Smooth muscle cell (in vitro differentiated cells): ENCODE results near the gene IL22RA2. TPM values are rescaled to one million over a fixed set of nuclear protein-coding genes. Genes with fewer than 3 reads are reported as not detected.

Source experiments
- DNase-seq: peaks from one replicate; lab custom pipeline; 2025; ENCODE audit not compliant: unreplicated experiment; lab: John Stamatoyannopoulos, UW
- H2AFZ ChIP-seq: fragments of 200-600 bp; sonication (generic); 2 replicates; pipeline ENCODE4 v1.6.0; 2016; ENCODE audit warnings: antibody characterized with exemption, low read depth, mild to moderate bottlenecking
- H3F3A ChIP-seq: fragments of 200-600 bp; sonication (generic); 2 replicates; pipeline ENCODE4 v1.6.0; 2017; ENCODE audit warnings: antibody characterized with exemption, low read depth
- H3K27ac ChIP-seq: fragments of 200-600 bp; sonication (generic); 2 replicates; pipeline ENCODE4 v1.5.1; 2016; ENCODE audit warnings: low read depth, mild to moderate bottlenecking
- H3K27me3 ChIP-seq: fragments of 200-600 bp; sonication (generic); 2 replicates; pipeline ENCODE4 v1.6.1; 2016; ENCODE audit warnings: low read depth, mild to moderate bottlenecking
- H3K36me3 ChIP-seq: fragments of 200-600 bp; sonication (generic); 2 replicates; pipeline ENCODE4 v1.5.1; 2016; ENCODE audit warnings: low read depth
- H3K4me1 ChIP-seq: fragments of 200-600 bp; sonication (generic); 2 replicates; pipeline ENCODE4 v1.5.1; 2016; ENCODE audit warnings: low read depth
- H3K4me2 ChIP-seq: fragments of 200-600 bp; sonication (generic); 2 replicates; pipeline ENCODE4 v1.6.0; 2016; ENCODE audit warnings: mild to moderate bottlenecking
- H3K4me3 ChIP-seq: fragments of 200-600 bp; sonication (generic); 2 replicates; pipeline ENCODE4 v1.5.1; 2016; ENCODE audit warnings: mild to moderate bottlenecking
- H3K79me2 ChIP-seq: fragments of 200-600 bp; sonication (generic); 2 replicates; pipeline ENCODE4 v1.6.0; 2016; ENCODE audit warnings: low read depth, mild to moderate bottlenecking
- H3K9ac ChIP-seq: fragments of 200-600 bp; sonication (generic); 2 replicates; pipeline ENCODE4 v1.6.0; 2016; ENCODE audit warnings: low read depth
- H3K9me3 ChIP-seq: fragments of 200-600 bp; sonication (generic); replicated peaks from 2 replicates; pipeline ENCODE4 v1.5.1; 2016; ENCODE audit warnings: low read depth
- H4K20me1 ChIP-seq: fragments of 200-600 bp; sonication (generic); 2 replicates; pipeline ENCODE4 v1.6.0; 2016; ENCODE audit warnings: low read depth
- WGBS: methylation state at CpG from one replicate; pipeline ENCODE4 v1.1.7; 2016; ENCODE audit warnings: low lambda C conversion rate; 5-methylcytosine and 5-hydroxymethylcytosine counted together
- polyA plus RNA-seq: library from polyadenylated mRNA; unstranded; fragments of >200 nt; fragmentation: Nextera tagmentation; extraction: Ambion mirVana; gene quantifications from 2 replicates; pipeline ENCODE4 v1.2.1, GENCODE V29; 2016
- total RNA-seq: library from RNA; depleted of rRNA; stranded (reverse); fragments of >200 nt; gene quantifications from 2 replicates; pipeline ENCODE4 v1.2.3, GENCODE V29; 2014
- TF ChIP-seq, protein P1 (sequence below): fragments of 200-600 bp; sonication (generic); IDR thresholded peaks from 2 replicates; pipeline ENCODE4 v1.5.1; 2017; ENCODE audit warnings: borderline replicate concordance, mild to moderate bottlenecking, antibody characterized with exemption; ENCODE audit not compliant: insufficient read depth, poor library complexity, severe bottlenecking

IL22RA2 gene
- total and polyA plus RNA-seq, 2 experiments from 2014 or later = not detected

DNA sequence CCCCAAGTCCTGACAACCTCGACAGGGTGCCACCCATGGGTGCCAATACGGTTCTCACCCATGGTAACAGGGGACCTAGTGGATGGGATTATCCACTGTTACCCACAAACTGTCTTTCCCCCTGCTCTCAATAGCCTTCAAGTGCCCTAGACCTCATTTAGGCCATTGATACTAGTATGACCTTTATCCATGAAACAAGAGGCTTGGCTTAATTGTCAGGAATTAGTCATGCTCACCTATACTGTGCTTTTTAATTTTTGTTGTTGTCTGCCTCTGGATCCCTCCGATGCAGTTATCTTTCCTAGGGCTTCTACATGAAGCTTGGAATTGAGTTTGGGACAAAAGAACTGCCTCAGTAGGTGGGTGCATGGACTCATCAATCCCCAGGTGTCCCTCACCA lies 11.8 kb upstream of the IL22RA2 start:
- TF ChIP-seq, protein P1, sequence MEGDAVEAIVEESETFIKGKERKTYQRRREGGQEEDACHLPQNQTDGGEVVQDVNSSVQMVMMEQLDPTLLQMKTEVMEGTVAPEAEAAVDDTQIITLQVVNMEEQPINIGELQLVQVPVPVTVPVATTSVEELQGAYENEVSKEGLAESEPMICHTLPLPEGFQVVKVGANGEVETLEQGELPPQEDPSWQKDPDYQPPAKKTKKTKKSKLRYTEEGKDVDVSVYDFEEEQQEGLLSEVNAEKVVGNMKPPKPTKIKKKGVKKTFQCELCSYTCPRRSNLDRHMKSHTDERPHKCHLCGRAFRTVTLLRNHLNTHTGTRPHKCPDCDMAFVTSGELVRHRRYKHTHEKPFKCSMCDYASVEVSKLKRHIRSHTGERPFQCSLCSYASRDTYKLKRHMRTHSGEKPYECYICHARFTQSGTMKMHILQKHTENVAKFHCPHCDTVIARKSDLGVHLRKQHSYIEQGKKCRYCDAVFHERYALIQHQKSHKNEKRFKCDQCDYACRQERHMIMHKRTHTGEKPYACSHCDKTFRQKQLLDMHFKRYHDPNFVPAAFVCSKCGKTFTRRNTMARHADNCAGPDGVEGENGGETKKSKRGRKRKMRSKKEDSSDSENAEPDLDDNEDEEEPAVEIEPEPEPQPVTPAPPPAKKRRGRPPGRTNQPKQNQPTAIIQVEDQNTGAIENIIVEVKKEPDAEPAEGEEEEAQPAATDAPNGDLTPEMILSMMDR = no peak

DNA sequence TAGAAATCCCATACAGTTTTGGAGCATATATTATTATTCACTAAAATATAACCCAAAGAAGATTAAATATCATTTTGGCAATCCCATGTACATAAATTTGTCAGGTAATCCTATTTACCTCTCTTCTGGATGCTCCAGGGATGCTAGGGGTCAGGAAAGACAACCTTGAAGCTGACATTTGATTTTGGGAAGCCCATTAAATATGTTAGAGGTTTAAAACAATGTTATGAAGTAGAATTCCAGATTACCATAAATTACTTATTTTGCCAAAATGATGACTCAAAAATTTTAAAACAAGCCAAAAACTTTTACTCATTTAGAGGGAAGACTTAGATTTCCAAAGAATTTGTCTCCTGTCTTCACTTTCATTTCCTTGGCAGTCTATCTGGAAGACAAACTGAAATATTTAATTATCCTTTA lies 9.2 kb upstream of the IL22RA2 start:
- H3K27ac ChIP-seq = no peak overlapping the region
- H3K4me3 ChIP-seq = no peak overlapping the region

More for the DNA sequence above, 11.8 kb upstream of the IL22RA2 start:
- no peaks in the 10 kb centered on the region for H3F3A ChIP-seq
- H3K4me3 ChIP-seq = no peak overlapping the region
- H3K27ac ChIP-seq = no peak overlapping the region
- H2AFZ ChIP-seq = no peak overlapping the region
- H3K4me2 ChIP-seq = no peak overlapping the region
- no peak for DNase-seq
- no peaks in the 10 kb centered on the region for H3K4me1 ChIP-seq
- H3K9ac ChIP-seq = no peak overlapping the region
- WGBS = 87% methylated on average over 3 of the region's 3 CpGs
- H3K36me3 ChIP-seq = no peaks in the 10 kb centered on the region
- peaks cover 20% of the 10 kb centered on the region for H3K9me3 ChIP-seq
- H4K20me1 ChIP-seq = no peaks in the 10 kb centered on the region
- no peaks in the 10 kb centered on the region for H3K27me3 ChIP-seq
- H3K79me2 ChIP-seq = no peaks in the 10 kb centered on the region

DNA sequence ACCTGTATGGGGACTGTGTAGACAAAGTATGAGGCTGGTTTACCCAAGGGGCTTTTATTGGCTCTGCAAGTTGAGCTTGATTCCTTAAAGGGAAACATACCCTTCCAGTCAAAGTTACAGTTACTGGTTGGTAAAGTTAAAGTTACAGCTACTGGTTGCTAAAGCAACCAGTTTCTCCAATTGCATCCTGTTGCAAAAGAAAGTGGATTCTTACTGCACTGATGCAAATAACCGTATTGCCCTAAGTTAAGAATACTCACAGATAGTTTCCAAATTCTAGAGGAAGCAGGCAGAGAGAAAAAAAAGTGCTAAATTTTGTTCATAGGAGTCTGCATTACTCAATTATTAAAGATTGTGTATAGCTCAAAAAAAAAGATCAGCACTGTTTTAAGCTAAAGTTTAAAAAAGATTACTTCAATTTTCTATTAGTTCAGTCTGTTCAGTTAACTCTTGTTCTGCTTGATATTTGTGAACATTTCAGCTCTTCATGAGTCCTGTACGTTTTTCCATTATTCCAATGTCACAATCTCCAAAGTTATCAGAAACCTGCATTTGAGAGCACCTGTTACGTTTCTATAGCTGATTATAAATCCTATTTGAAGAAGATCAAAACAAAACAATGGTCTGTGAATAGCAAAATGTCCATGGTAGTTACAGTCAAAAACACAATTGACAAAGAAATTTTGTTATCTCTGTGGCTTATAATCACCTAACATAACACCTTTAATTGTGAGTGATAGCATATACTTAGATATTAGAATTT lies 8.6 kb upstream of the IL22RA2 start:
- H2AFZ ChIP-seq = no peak overlapping the region
- TF ChIP-seq, protein P1 = no peak
- H3K36me3 ChIP-seq = no peaks in the 10 kb centered on the region
- H3K4me2 ChIP-seq = no peak overlapping the region
- no peak overlapping the region for H3K4me3 ChIP-seq
- no peak overlapping the region for H3K9ac ChIP-seq
- H3K4me1 ChIP-seq = no peaks in the 10 kb centered on the region
- no peaks in the 10 kb centered on the region for H3F3A ChIP-seq
- H4K20me1 ChIP-seq = no peaks in the 10 kb centered on the region
- H3K79me2 ChIP-seq = no peaks in the 10 kb centered on the region
- H3K27ac ChIP-seq = no peak overlapping the region
- WGBS = 83% methylated on average over 3 of the region's 3 CpGs
- H3K9me3 ChIP-seq = peaks cover 20% of the 10 kb centered on the region
- no peaks in the 10 kb centered on the region for H3K27me3 ChIP-seq
- no peak for DNase-seq

More for the DNA sequence above, 9.2 kb upstream of the IL22RA2 start:
- Histone ChIP-seq H3K36me3 (no peaks in the 10 kb centered on the region), H3K4me1 (no peaks in the 10 kb centered on the region), H3K79me2 (no peaks in the 10 kb centered on the region), H3K9ac (no peak overlapping the region), H3K4me2 (no peak overlapping the region), H3F3A (no peaks in the 10 kb centered on the region), H3K9me3 (peaks cover 20% of the 10 kb centered on the region), H4K20me1 (no peaks in the 10 kb centered on the region), H3K27me3 (no peaks in the 10 kb centered on the region), H2AFZ (no peak overlapping the region)
- no peak for DNase-seq
- TF ChIP-seq, protein P1 = no peak

DNA sequence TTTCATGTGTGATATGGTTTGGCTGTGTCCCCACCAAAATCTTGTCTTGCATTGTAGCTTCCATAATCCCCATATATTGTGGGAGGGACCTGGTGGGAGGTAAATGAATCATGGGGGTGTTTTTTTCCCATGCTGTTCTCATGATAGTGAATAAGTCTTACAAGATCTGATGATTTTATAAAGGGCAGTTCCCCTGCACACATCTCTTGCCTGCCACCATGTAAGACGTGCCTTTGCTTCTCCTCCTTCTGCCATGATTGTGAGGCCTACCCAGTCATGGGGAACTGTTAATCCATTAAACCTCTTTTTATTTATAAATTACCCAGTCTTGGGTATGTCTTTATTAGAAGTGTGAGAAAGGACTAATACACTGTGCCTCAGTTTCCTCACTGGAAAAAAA lies 4.2 kb upstream of the IL22RA2 start:
- no peaks in the 10 kb centered on the region for H3K4me1 ChIP-seq
- no peak for DNase-seq
- TF ChIP-seq, protein P1 = no peak
- no peak overlapping the region for H3K4me2 ChIP-seq
- H3K9ac ChIP-seq = no peak overlapping the region
- H3K36me3 ChIP-seq = no peaks in the 10 kb centered on the region
- H3K4me3 ChIP-seq = no peak overlapping the region
- no peaks in the 10 kb centered on the region for H3K79me2 ChIP-seq
- no peaks in the 10 kb centered on the region for H3F3A ChIP-seq
- peaks cover 13% of the 10 kb centered on the region for H3K9me3 ChIP-seq
- WGBS = 83% methylated on average over 1 of the region's 1 CpG
- H3K27ac ChIP-seq = no peak overlapping the region
- no peak overlapping the region for H2AFZ ChIP-seq
- no peaks in the 10 kb centered on the region for H3K27me3 ChIP-seq
- no peaks in the 10 kb centered on the region for H4K20me1 ChIP-seq
